Ectodermal cell (in vitro differentiated cells): Measurements from ENCODE around the gene AKAP13.

Experiments
- H3K27ac ChIP-seq: 2 replicates; pipeline ENCODE4 v1.7.0; 2013; ENCODE audit warnings: mild to moderate bottlenecking, low read depth, low read length; ENCODE audit not compliant: insufficient read depth, poor library complexity, severe bottlenecking
- H3K27me3 ChIP-seq: 2 replicates; pipeline ENCODE4 v1.7.0; 2013; ENCODE audit warnings: mild to moderate bottlenecking, low read length; ENCODE audit not compliant: insufficient read depth, control insufficient read depth, poor library complexity, severe bottlenecking
- H3K36me3 ChIP-seq: one replicate; pipeline ENCODE4 v1.7.0; 2013; ENCODE audit warnings: low read length; ENCODE audit not compliant: control insufficient read depth, insufficient read depth
- H3K4me1 ChIP-seq: one replicate; pipeline ENCODE4 v1.7.0; 2013; ENCODE audit warnings: low read length; ENCODE audit not compliant: control insufficient read depth, insufficient read depth
- H3K4me3 ChIP-seq: 2 replicates; pipeline ENCODE4 v1.7.0; 2013; ENCODE audit warnings: low read depth, low read length, control low read depth; ENCODE audit not compliant: insufficient read depth
- H3K9me3 ChIP-seq: 2 replicates; pipeline ENCODE4 v1.7.0; 2013; ENCODE audit warnings: mild to moderate bottlenecking, low read length, moderate library complexity; ENCODE audit not compliant: control insufficient read depth
- WGBS, 2 experiments: methylation state at CpG; one replicate each; pipeline ENCODE4 v1.1.7; 2013; ENCODE audit warnings: missing lambda C conversion rate in 2 of 2; 5-methylcytosine and 5-hydroxymethylcytosine counted together

The AKAP13 gene

DNA sequence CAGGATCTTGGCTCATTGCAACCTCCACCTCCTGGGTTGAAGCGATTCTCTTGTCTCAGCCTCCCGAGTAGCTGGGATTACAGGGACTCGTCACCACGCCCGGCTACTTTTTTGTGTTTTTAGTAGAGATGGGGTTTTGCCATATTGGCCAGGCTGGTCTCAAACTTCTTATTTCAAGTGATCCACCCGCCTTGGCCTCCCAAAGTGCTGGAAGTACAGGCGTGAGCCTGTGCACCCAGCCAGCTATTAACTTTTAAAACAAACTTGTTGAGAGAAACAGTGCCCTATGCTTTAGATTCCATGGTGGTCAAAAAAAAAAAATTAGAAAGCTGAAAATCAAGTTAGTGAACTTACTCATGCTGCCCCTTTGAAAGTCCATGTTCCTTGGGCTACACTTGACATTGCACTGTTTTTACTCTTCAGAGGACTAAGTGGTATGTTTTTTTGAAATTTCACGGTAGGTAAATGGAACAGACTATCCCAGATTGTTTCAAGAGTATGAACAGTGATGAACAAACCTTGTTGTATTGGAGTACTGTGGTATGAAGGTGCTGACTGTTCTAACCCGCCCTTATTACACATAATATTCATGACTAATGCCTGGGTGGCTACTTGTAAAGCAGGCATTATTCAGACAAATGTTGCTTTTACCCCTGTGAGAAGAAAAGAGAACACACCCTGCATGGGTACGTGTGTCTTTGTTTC, 207.5 kb downstream of the AKAP13 start:
- 89 to 92% methylated on average over 9 to 10 of the region's 10 CpGs for WGBS, 2 experiments
- Histone ChIP-seq H3K4me3 (no peak overlapping the region), H3K27ac (no peak overlapping the region), H3K9me3 (no peaks in the 10 kb centered on the region), H3K36me3 (peaks cover 9% of the 10 kb centered on the region), H3K4me1 (peaks cover 10% of the 10 kb centered on the region), H3K27me3 (no peaks in the 10 kb centered on the region)

GRCh38 chr15:85588677-85589076, 208.3 kb downstream of the AKAP13 start:
- Histone ChIP-seq H3K36me3 (peaks cover 9% of the 10 kb centered on the region), H3K4me1 (peaks cover 3% of the 10 kb centered on the region), H3K4me3 (no peak overlapping the region), H3K9me3 (no peaks in the 10 kb centered on the region), H3K27me3 (no peaks in the 10 kb centered on the region), H3K27ac (no peak overlapping the region)
- WGBS, 2 experiments, result 88 to 90% methylated on average over 3 of the region's 3 CpGs

DNA sequence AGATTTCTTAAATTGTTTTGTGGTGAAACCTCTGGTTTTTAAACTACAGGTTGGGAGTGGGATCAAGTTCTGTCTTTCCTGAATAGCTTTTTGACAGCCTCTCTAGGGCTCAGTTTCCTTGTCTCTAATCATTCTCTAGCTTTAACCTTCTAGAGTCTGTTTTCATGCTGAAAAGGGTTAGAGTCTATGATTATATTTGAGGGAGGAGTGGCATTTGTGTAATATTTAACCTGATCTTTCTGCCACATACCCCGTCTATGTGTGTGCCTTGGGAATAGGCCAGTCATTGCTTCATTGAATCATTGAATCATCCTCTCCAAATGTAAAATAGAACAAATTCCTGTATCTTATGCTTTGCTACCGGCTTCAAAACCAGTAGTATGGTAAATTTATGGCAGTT, 209.4 kb downstream of the AKAP13 start:
- Histone ChIP-seq H3K9me3 (no peaks in the 10 kb centered on the region), H3K4me3 (no peak overlapping the region), H3K36me3 (peaks cover 9% of the 10 kb centered on the region), H3K27me3 (no peaks in the 10 kb centered on the region), H3K27ac (no peak overlapping the region), H3K4me1 (no peaks in the 10 kb centered on the region)
- WGBS, 2 experiments, result 89 to 92% methylated on average over 1 to 2 of the region's 2 CpGs

DNA sequence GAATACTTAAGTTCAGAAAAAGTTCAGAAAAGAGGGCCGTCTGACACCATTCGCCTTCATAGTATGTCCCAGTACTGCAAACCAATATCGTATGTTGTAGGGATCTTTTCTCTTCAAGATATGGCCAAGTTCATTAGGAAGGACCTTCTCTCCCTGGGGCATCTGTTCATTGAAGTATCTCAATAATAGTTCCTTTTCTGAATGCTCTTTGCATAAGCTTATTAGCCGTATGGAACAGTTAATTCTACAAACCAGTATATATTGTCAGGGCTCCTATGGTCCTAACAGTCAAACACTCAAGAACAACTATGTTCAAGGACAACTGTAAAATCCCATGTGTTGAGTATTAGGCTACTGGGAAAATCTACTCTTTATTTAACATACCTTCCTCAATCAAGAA, 211.2 kb downstream of the AKAP13 start:
- H3K27ac ChIP-seq, result no peak overlapping the region
- H3K36me3 ChIP-seq, result peaks cover 5% of the 10 kb centered on the region
- no peaks in the 10 kb centered on the region for H3K27me3 ChIP-seq
- H3K4me3 ChIP-seq, result no peak overlapping the region
- 93 to 99% methylated on average over 4 of the region's 4 CpGs for WGBS, 2 experiments
- H3K4me1 ChIP-seq, result no peaks in the 10 kb centered on the region
- no peaks in the 10 kb centered on the region for H3K9me3 ChIP-seq

DNA sequence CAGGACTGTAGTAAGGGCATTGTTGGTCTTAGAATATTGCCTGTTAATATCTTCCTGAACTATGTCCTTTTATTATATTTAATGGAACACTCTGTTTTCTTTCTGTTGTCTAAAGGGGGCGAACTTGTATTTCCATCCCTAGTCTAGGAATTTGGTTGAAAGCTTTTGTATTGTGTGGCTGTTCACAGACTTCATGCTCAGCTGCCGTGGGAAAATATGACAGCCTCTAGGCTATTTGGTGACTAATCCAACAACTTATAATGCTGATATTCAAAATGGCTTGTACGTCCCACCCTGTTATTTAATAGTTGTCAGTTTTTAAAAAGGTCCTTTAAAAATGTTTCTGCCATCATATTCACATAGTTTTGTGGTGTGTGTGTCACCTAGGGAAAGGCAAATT, 211.7 kb downstream of the AKAP13 start:
- H3K36me3 ChIP-seq, result no peaks in the 10 kb centered on the region
- no peak overlapping the region for H3K27ac ChIP-seq
- no peak overlapping the region for H3K4me3 ChIP-seq
- H3K27me3 ChIP-seq, result no peaks in the 10 kb centered on the region
- H3K9me3 ChIP-seq, result no peaks in the 10 kb centered on the region
- no peaks in the 10 kb centered on the region for H3K4me1 ChIP-seq
- WGBS, 2 experiments, result 95 to 98% methylated on average over 2 to 3 of the region's 3 CpGs

GRCh38 chr15:85593809-85594445, 213.5 kb downstream of the AKAP13 start:
- Histone ChIP-seq H3K4me3 (no peak overlapping the region), H3K27ac (no peak overlapping the region), H3K4me1 (peaks cover 9% of the 10 kb centered on the region), H3K27me3 (no peaks in the 10 kb centered on the region), H3K36me3 (no peaks in the 10 kb centered on the region), H3K9me3 (no peaks in the 10 kb centered on the region)
- WGBS, 2 experiments, result 100% methylated on average over 1 of the region's 1 CpG; no CpG with 5 or more reads in 1 of the 2 experiments

- H3K9me3 ChIP-seq, result no peaks in the 10 kb centered on the region
- H3K4me1 ChIP-seq, result peaks cover 16% of the 10 kb centered on the region
- no peak overlapping the region for H3K4me3 ChIP-seq
- H3K27me3 ChIP-seq, result no peaks in the 10 kb centered on the region
- no peak overlapping the region for H3K27ac ChIP-seq
- H3K36me3 ChIP-seq, result no peaks in the 10 kb centered on the region
- 93 to 94% methylated on average over 4 of the region's 4 CpGs for WGBS, 2 experiments
These were observed 215.6 kb downstream of the AKAP13 start for GRCh38 chr15:85595804-85596536.

DNA sequence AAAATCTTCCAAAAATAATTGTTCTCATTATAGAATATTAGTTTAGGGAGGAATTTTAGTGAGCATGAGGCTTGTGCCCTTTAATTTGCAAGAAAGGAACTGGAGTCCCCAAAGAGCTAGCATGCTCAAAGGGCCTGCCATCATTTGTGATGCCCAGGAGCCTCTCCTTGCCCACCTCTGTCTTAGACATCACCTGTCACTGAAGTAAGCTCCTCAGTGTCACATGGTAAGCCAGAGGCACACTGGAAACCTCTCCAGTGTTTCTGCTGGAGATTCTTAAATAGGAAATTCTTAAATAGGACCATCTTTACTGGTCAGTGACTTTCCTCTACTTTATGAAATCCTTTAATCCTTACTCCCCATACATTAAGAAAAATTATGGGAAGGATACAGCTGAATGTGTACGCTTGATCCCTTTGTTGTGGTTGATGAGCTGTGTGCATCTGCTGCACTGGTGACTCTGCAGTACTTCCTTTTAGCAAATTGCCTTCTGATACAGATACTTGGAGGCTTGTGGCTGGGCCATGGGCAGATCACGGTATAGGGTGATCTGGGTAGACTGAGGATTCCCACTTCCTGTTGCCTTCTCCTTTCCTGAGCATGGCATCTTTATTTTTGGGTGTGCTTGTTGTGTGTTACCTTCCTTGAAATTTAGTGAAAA, 216.9 kb downstream of the AKAP13 start:
- WGBS, 2 experiments, result 91 to 92% methylated on average over 2 of the region's 2 CpGs
- H3K9me3 ChIP-seq, result no peaks in the 10 kb centered on the region
- no peaks in the 10 kb centered on the region for H3K27me3 ChIP-seq
- H3K4me3 ChIP-seq, result no peak overlapping the region
- H3K4me1 ChIP-seq, result peaks cover 16% of the 10 kb centered on the region
- H3K27ac ChIP-seq, result peak overlapping the region; percentile 23
- H3K36me3 ChIP-seq, result no peaks in the 10 kb centered on the region

DNA sequence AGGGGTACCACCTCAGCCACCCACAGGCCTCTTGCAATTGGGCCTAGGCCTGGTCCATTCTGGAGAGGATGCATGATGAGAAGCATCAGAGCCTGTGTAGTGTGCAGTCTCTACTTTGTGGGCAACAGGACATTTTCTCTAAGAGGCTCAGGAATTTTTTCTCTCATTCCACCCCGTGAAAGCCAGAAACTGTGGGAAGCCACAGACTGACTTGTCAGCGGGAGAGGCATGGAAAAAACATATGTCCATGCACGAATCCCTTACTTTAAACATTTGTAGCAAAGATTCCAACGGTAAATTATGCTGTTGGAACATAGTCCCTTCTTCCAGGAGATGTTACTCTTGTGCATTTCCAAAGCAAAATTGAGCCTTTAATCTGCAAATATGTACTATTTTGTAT, 217.8 kb downstream of the AKAP13 start:
- WGBS, 2 experiments, result 90 to 93% methylated on average over 4 of the region's 4 CpGs
- peak overlapping the region; percentile 79 for H3K27ac ChIP-seq
- no peak overlapping the region for H3K4me3 ChIP-seq
- H3K36me3 ChIP-seq, result no peaks in the 10 kb centered on the region
- H3K9me3 ChIP-seq, result no peaks in the 10 kb centered on the region
- H3K27me3 ChIP-seq, result no peaks in the 10 kb centered on the region
- peaks cover 16% of the 10 kb centered on the region for H3K4me1 ChIP-seq
